Measurements from ENCODE around the gene MKI67.

MKI67 gene

DNA sequence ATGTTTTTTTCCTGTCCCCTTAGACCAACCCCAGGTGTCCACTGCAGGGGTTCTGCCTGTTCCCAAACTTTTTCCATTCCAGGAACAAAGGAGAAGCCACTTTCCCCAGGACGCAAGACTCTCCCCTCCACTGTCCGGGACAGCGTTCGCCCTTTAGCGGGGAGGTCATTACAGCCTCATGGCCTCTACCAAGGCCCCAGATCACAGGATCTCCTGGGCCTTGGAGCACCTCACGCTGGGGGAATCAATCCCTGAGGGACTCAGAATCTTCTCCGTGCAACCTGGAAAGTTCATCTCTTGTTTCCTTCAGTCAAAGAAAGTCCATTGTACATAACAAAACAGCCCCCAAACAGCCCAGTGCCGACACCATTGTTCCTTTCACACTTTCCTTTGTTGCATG is 41.2 kb downstream of the MKI67 start:
- TF ChIP-seq, protein P1, sequence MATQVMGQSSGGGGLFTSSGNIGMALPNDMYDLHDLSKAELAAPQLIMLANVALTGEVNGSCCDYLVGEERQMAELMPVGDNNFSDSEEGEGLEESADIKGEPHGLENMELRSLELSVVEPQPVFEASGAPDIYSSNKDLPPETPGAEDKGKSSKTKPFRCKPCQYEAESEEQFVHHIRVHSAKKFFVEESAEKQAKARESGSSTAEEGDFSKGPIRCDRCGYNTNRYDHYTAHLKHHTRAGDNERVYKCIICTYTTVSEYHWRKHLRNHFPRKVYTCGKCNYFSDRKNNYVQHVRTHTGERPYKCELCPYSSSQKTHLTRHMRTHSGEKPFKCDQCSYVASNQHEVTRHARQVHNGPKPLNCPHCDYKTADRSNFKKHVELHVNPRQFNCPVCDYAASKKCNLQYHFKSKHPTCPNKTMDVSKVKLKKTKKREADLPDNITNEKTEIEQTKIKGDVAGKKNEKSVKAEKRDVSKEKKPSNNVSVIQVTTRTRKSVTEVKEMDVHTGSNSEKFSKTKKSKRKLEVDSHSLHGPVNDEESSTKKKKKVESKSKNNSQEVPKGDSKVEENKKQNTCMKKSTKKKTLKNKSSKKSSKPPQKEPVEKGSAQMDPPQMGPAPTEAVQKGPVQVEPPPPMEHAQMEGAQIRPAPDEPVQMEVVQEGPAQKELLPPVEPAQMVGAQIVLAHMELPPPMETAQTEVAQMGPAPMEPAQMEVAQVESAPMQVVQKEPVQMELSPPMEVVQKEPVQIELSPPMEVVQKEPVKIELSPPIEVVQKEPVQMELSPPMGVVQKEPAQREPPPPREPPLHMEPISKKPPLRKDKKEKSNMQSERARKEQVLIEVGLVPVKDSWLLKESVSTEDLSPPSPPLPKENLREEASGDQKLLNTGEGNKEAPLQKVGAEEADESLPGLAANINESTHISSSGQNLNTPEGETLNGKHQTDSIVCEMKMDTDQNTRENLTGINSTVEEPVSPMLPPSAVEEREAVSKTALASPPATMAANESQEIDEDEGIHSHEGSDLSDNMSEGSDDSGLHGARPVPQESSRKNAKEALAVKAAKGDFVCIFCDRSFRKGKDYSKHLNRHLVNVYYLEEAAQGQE (IDR thresholded peaks at IDR 0.05; ENCODE audit: low read depth) = no peak

DNA sequence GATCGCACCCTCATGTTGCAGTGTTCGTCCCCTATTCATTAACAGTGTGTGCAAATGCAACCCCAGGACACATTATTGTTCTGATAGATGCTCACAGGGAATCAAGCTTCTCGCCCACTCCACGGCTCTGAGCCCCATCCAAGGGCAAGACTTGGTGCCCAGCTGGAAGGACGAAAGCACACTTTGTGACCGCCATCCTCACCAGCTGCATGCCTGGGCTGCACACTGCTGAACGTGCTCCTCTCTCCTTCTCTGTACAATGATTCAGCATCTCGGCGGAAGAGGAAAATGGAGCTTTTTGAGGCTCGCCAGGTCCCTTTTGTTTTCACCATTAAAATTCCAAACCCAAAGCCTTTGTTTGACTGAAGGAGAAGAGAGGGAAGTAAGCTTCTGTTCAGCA is 41.9 kb downstream of the MKI67 start:
- TF ChIP-seq, protein P2, sequence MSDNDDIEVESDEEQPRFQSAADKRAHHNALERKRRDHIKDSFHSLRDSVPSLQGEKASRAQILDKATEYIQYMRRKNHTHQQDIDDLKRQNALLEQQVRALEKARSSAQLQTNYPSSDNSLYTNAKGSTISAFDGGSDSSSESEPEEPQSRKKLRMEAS (IDR thresholded peaks at IDR 0.05) = no peak
- TF ChIP-seq NFIC (IDR thresholded peaks at IDR 0.05) = no peak
- TF ChIP-seq ZBTB7A (IDR thresholded peaks at IDR 0.05; ENCODE audit: low read depth) = no peak
- TF ChIP-seq, protein P1 (IDR thresholded peaks at IDR 0.05; ENCODE audit: low read depth) = no peak
- TF ChIP-seq CEBPB (IDR thresholded peaks at IDR 0.05) = no peak
- no peak for TF ChIP-seq TAF1 (IDR thresholded peaks at IDR 0.05; ENCODE audit: low read depth)
- TF ChIP-seq TEAD4 (IDR thresholded peaks at IDR 0.05) = no peak
- TF ChIP-seq TCF12 (IDR thresholded peaks at IDR 0.05; ENCODE audit: low read depth) = no peak
- TF ChIP-seq RAD21 (IDR thresholded peaks at IDR 0.05; ENCODE audit: low read depth) = no peak
- TF ChIP-seq, protein P3, sequence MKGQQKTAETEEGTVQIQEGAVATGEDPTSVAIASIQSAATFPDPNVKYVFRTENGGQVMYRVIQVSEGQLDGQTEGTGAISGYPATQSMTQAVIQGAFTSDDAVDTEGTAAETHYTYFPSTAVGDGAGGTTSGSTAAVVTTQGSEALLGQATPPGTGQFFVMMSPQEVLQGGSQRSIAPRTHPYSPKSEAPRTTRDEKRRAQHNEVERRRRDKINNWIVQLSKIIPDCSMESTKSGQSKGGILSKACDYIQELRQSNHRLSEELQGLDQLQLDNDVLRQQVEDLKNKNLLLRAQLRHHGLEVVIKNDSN (IDR thresholded peaks at IDR 0.05) = no peak
- TF ChIP-seq FOXM1 (IDR thresholded peaks at IDR 0.05; ENCODE audit: borderline replicate concordance, low read depth) = no peak
- no peak for TF ChIP-seq EGR1 (IDR thresholded peaks at IDR 0.05)
- TF ChIP-seq CREB1 (IDR thresholded peaks at IDR 0.05; ENCODE audit: low read depth) = no peak
- TF ChIP-seq YY1 (IDR thresholded peaks at IDR 0.05; ENCODE audit: low read depth) = no peak
- TF ChIP-seq EP300 (IDR thresholded peaks at IDR 0.05; ENCODE audit: borderline replicate concordance) = no peak

DNA sequence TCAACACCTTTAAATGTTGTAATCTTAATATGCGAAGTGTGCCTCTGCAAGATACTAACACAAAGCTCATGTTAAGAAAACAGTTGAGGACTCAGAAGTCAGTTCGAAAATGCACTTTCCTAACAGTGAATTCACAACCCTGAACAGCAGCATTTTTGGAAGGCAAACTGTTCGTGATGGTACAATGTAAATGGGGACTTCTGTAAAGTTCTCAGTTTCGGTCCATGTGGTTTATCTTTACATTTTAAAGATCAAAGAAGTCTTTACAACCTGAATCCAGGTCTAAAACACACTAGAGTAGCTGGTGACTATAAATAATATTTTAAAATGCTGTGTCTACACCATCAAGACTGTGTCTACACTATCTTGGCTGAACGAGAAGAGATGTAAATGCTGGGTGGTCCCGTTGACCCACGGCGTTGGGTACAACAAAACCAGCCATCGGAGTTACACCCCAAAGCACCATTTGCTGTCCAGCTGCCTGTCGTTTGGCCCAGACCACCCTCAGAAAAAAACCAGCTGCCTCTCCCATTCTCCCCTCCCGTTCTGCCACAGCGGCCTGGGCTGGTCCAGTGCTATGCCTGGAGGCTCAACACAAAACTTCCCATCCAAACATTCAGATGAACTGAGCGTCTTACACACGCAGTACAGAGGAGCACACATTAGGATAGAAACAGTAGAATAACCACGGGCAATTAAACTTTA is 42.9 kb downstream of the MKI67 start:
- no peak for TF ChIP-seq EGR1 (IDR thresholded peaks at IDR 0.05)
- no peak for TF ChIP-seq YY1 (IDR thresholded peaks at IDR 0.05; ENCODE audit: low read depth)
- TF ChIP-seq, protein P3 (IDR thresholded peaks at IDR 0.05) = no peak
- TF ChIP-seq RAD21 (IDR thresholded peaks at IDR 0.05; ENCODE audit: low read depth) = no peak
- TF ChIP-seq TAF1 (IDR thresholded peaks at IDR 0.05; ENCODE audit: low read depth) = no peak
- no peak for TF ChIP-seq TEAD4 (IDR thresholded peaks at IDR 0.05)
- no peak for TF ChIP-seq ZBTB7A (IDR thresholded peaks at IDR 0.05; ENCODE audit: low read depth)
- TF ChIP-seq EP300 (IDR thresholded peaks at IDR 0.05; ENCODE audit: borderline replicate concordance) = no peak
- TF ChIP-seq, protein P2 (IDR thresholded peaks at IDR 0.05) = no peak
- TF ChIP-seq CREB1 (IDR thresholded peaks at IDR 0.05; ENCODE audit: low read depth) = no peak
- no peak for TF ChIP-seq NFIC (IDR thresholded peaks at IDR 0.05)
- no peak for TF ChIP-seq FOXM1 (IDR thresholded peaks at IDR 0.05; ENCODE audit: borderline replicate concordance, low read depth)
- TF ChIP-seq TCF12 (IDR thresholded peaks at IDR 0.05; ENCODE audit: low read depth) = no peak

DNA sequence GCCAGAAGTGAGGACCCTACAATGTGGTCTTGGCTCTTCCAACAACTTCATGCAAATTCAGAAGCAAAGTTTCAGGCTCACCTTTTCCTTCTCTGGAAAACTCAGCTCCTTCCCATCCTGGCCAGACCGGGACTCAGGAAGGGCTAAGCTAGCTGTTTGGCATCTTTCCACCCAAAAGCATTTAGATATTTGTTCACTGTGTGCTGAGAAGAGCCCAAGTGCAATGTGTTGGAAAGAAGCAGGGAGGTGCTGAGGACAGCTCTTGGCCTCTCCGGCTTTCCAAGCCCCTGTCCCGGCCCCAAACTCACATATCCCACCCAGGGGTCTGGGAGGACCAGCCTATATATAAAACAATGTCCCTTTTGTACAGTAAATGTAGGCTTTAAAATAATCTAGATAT is 44.5 kb downstream of the MKI67 start:
- TF ChIP-seq EGR1 (IDR thresholded peaks at IDR 0.05) (no peak), CREB1 (IDR thresholded peaks at IDR 0.05; ENCODE audit: low read depth) (no peak), TEAD4 (IDR thresholded peaks at IDR 0.05) (no peak), TCF12 (IDR thresholded peaks at IDR 0.05; ENCODE audit: low read depth) (no peak), YY1 (IDR thresholded peaks at IDR 0.05; ENCODE audit: low read depth) (no peak), FOXM1 (IDR thresholded peaks at IDR 0.05; ENCODE audit: borderline replicate concordance, low read depth) (no peak), TAF1 (IDR thresholded peaks at IDR 0.05; ENCODE audit: low read depth) (no peak), ZBTB7A (IDR thresholded peaks at IDR 0.05; ENCODE audit: low read depth) (no peak), NFIC (IDR thresholded peaks at IDR 0.05) (no peak), EP300 (IDR thresholded peaks at IDR 0.05; ENCODE audit: borderline replicate concordance) (no peak)
- TF ChIP-seq, protein P3 (IDR thresholded peaks at IDR 0.05) = no peak
- TF ChIP-seq, protein P1 (IDR thresholded peaks at IDR 0.05; ENCODE audit: low read depth) = no peak
- TF ChIP-seq, protein P2 (IDR thresholded peaks at IDR 0.05) = no peak

Measured in Ishikawa (cell line).